Ishikawa (cell line): ENCODE data around the gene NR1I3.

Source experiments
- CEBPB ChIP-seq: IDR thresholded peaks from 2 replicates; pipeline ENCODE4 v1.6.1; 2012
- CREB1 ChIP-seq: IDR thresholded peaks from 2 replicates; pipeline ENCODE4 v1.6.1; 2012; ENCODE audit warnings: low read depth
- EGR1 ChIP-seq: IDR thresholded peaks from 2 replicates; pipeline ENCODE4 v1.6.1; 2012
- EP300 ChIP-seq: IDR thresholded peaks from 2 replicates; pipeline ENCODE4 v1.6.1; 2012; ENCODE audit warnings: borderline replicate concordance
- FOXM1 ChIP-seq: IDR thresholded peaks from 2 replicates; pipeline ENCODE4 v1.6.1; 2012; ENCODE audit warnings: low read depth, borderline replicate concordance
- MAX ChIP-seq: IDR thresholded peaks from 2 replicates; pipeline ENCODE4 v1.6.1; 2012
- NFIC ChIP-seq: IDR thresholded peaks from 2 replicates; pipeline ENCODE4 v1.6.1; 2012
- RAD21 ChIP-seq: IDR thresholded peaks from 2 replicates; pipeline ENCODE4 v1.6.1; 2012; ENCODE audit warnings: low read depth
- REST ChIP-seq: IDR thresholded peaks from 2 replicates; pipeline ENCODE4 v1.6.1; 2012; ENCODE audit warnings: low read depth, mild to moderate bottlenecking
- TAF1 ChIP-seq: IDR thresholded peaks from 2 replicates; pipeline ENCODE4 v1.6.1; 2012; ENCODE audit warnings: low read depth, mild to moderate bottlenecking
- TCF12 ChIP-seq: IDR thresholded peaks from 2 replicates; pipeline ENCODE4 v1.6.1; 2012; ENCODE audit warnings: low read depth
- TEAD4 ChIP-seq: IDR thresholded peaks from 2 replicates; pipeline ENCODE4 v1.6.1; 2012
- USF1 ChIP-seq: IDR thresholded peaks from 2 replicates; pipeline ENCODE4 v1.6.1; 2012
- YY1 ChIP-seq: IDR thresholded peaks from 2 replicates; pipeline ENCODE4 v1.6.1; 2012; ENCODE audit warnings: low read depth
- ZBTB7A ChIP-seq: IDR thresholded peaks from 2 replicates; pipeline ENCODE4 v1.6.1; 2012; ENCODE audit warnings: low read depth

NR1I3 gene

GRCh38 chr1:161200992-161201835 lies 36.8 kb downstream of the NR1I3 start:
- TF ChIP-seq TCF12 = no peak
- TF ChIP-seq EGR1 = no peak
- no peak for TF ChIP-seq TAF1
- no peak for TF ChIP-seq CREB1
- no peak for TF ChIP-seq CEBPB
- TF ChIP-seq USF1 = no peak
- no peak for TF ChIP-seq REST
- TF ChIP-seq NFIC = no peak
- TF ChIP-seq TEAD4 = no peak
- TF ChIP-seq EP300 = no peak
- TF ChIP-seq YY1 = no peak
- TF ChIP-seq RAD21 = no peak
- TF ChIP-seq MAX = no peak

- no peak for TF ChIP-seq REST
- no peak for TF ChIP-seq RAD21
- no peak for TF ChIP-seq NFIC
- TF ChIP-seq EGR1 = no peak
- TF ChIP-seq ZBTB7A = no peak
- no peak for TF ChIP-seq CREB1
- TF ChIP-seq YY1 = no peak
- no peak for TF ChIP-seq USF1
- TF ChIP-seq TCF12 = no peak
- TF ChIP-seq TEAD4 = no peak
- no peak for TF ChIP-seq MAX
- no peak for TF ChIP-seq TAF1
- TF ChIP-seq EP300 = no peak
Measured at GRCh38 chr1:161200421-161200991, 37.5 kb downstream of the NR1I3 start.

- TF ChIP-seq REST = no peak
- TF ChIP-seq YY1 = no peak
- TF ChIP-seq CREB1 = no peak
- no peak for TF ChIP-seq FOXM1
- TF ChIP-seq EP300 = no peak
- no peak for TF ChIP-seq RAD21
- no peak for TF ChIP-seq CEBPB
- TF ChIP-seq TCF12 = no peak
Measured at GRCh38 chr1:161199506-161200139, 38.4 kb downstream of the NR1I3 start.

- TF ChIP-seq YY1 (no peak), MAX (no peak), FOXM1 (no peak), REST (no peak), CEBPB (no peak), ZBTB7A (no peak), NFIC (no peak), EGR1 (no peak), USF1 (no peak), TEAD4 (no peak), EP300 (no peak), RAD21 (no peak), CREB1 (no peak), TAF1 (no peak), TCF12 (no peak)
Measured at GRCh38 chr1:161198897-161199431, 39.0 kb downstream of the NR1I3 start, which contains the start of gene ADAMTS4. Gene ADAMTS4, minus strand, starts transcription at chr1:161199054. Its CDS starts 427 bp downstream, at chr1:161198627.
